GM19240 (cell line): ENCODE data around the gene CSRNP3.

Experiments
- DNase-seq: peaks from one replicate; pipeline ENCODE4 v3.0.0; 2011; ENCODE audit warnings: low spot score; ENCODE audit not compliant: insufficient read length

Gene CSRNP3

DNA sequence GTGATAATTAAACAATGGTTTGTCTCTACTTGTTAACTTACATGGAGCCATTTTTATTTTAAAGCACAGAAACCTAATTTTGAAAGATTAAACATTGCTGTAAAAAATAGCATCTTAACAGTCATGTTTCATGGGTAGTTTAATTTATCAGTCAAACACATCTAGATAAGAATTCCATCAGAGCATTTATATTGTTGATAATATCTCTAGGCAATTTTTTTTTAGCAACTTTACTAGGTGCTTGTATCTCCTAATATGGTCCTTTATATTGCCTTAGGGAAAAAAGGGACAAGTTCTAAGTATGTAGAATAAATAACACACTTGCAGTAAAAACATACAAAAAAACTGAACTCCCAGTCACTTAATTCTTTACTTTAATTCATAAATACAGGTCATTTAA lies 863 bp downstream of the CSRNP3 start:
- DNase-seq, result no peak

DNA sequence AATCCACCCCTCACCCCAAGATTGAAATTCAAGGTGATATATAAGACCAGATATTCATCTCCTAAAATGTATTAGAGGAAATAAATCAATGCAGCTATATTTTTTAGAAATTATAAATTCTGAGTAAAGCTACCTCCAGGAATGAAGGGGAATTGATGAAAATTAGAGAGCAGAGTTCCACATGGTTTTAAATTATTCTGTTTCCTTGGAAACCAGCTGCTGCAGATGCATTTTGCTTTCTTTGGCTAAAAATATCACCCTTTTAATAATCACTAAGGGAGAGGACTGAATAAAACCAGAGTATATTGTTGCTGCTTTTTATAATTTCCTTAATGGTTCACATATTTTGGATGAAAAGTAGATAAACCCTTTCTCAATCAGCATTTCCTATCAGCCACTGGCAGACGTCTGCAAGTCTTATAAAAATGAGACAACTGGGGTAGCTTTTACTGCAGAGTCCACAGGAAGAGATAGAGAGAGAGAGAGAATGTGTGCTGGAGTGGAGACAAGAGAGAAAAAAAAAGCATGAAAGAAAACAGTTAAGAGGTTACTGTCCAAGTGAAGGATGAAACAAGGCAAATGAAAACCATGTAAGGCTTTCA lies 2.0 kb downstream of the CSRNP3 start:
- DNase-seq, result no peak

DNA sequence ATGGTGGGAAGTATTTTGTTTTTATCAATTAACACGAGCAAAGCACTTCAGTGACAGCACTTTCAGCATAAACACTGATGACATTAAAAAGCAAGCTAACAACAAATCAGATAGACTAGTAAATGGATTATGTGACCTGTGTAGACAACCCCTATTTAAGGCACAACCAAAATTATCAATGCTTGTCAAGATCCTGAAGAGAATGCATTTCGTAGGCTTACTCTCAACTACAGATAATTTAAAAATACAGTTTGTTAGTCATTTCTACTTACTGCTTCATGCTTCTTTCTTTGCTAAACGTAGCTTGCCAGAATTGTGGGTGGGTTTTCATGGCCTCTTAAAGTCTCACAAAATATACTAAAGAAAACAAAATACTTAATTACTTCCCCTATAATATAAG lies 3.4 kb downstream of the CSRNP3 start:
- DNase-seq, result no peak

DNA sequence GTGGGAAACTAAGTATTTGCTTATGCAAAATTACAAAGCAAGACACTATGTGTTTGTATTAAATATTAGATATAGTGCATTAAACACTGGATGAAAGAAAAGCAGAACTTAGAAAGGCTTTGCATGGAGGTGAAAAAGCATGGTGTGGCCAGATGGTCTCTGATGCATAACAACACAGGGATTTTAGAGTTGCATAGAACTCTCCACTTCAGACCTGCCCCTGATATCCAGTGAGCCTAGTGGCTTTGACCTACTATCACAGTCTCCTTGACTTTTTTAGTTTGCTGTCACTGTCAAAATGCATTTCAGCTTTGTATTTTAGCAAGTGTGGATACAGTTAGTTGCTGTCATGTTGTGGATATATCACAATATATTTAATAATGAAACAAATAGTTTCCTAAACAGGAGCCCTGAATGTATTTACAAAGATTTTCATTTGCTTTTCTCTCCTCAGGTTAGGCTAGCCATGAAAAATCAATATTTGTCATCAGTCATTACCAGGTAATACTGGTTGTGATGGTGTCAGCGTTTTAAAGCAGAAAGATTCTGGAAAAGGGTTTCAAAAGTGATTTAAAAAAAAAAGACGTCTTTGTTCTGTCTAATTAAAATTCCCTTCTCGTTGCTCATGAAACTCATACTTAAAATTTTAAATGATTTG lies 5.2 kb downstream of the CSRNP3 start:
- DNase-seq, result no peak

DNA sequence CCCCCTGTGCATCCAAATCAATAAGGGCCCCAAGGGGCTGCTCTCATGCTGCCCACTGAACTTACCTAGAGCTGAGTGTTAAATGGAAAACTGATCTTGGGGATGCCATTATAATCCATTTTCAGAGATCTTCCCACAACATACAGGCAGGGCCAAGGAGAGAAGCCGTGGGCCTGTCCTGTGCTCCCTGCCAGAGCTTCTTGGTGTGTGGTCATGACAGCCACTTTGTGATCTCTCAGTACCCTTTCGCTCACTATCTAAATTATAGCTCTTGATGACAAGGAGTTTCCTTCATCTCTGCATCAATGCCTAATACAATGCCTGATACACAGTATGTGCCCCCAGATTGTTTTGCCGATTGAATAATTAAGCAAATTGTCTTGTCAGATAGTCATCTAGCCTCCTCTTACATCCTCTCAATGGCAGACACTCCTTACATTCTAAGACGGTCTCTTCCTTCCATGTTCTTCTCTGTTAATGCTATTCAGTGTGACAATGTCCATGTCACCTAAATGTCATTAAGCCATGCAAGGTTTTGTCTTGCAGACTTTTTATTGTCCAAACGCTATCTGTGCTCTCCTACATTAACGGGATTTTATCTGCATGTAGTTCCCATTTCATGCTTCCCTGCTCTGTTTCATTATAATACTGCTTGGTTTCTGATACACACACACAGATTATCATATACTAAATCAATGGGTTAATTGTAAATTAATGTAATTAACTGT lies 5.9 kb downstream of the CSRNP3 start:
- no peak for DNase-seq

DNA sequence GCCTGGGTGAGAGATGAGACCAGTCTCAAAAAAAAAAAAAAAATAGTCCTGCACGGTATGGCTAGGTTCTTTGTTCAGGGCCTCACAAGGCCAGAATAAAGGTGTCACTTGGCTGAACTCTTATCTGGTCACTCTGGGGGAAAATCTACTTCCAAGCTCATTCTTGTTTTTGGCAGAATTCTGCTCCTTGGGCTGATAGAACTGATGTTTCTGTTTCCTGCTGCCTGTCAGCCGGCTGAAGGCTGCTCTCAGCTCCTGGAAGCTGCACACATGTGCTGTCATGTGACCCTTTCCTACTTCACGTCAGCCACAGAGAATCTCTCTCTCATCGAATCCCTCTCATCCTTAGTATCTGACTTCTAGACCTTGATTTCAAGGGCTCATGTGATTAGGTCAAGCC lies 10.4 kb downstream of the CSRNP3 start:
- DNase-seq, result no peak

DNA sequence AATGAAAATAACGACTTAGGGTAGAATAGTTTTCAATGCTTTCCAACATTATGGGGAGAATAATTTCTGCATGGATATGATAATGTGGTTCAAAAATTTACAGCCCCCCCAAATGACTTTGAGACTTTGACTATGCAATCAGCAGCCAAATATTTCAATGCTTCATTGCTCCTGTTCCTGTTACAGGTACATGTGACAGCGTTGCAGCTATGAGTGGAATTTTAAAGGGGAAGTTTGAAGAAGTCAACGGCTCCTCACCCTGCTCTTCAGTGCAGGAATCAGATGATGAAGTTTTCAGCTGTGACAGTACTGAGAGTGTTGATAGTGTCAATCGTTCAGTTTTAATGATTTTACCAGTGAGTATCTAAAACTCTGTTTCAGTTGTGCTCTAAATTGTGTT lies 25.1 kb downstream of the CSRNP3 start:
- DNase-seq, result no peak

DNA sequence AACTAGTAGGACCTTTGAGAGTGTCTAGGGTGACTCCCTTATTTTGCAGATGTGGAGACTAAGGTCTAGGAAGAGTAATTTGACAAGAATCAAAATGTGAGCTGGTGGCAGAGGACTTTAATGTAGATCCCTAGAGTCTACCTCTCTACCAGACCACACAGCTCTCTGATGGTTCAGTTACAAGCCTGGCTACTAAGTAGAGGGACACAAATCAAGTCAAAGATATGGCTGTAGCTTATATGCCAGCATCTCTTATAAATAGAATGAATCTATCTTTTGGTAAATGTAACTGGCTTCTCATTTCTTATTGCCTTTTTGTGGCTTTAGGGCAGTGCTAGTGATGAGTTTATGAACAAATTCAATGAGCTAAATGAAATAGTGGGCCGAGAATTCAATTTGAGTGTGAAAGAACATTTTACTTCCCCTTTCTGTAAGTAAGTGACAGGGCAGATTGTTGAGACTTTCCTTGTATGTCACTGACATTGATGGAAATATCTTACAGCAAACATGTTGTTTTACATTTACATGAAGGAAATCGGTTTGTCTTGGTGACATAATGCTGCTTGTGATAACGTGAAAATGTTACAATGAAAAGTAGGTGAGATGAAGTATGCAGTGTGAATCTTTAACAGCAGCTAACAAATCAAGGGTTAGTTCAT lies 28.3 kb downstream of the CSRNP3 start:
- DNase-seq, result no peak

DNA sequence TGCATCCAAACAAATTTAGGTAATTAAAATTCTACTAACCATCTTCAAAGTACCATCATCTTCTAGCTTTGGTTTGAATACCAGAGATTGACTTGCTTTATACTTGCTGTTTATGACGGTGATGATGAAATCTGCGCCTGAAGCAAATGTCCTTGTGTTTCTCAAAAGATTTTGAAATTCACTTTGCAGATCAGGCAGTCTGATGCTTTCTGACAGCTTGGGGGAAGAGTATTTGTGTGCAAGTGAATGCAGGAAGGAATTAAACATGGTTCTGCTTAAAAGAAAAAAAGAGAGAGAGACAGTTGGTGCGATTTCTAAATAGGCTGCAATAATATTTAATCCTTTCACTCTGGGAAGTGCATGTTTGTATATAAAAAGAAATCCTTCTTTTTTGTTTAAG lies 29.6 kb downstream of the CSRNP3 start:
- no peak for DNase-seq

DNA sequence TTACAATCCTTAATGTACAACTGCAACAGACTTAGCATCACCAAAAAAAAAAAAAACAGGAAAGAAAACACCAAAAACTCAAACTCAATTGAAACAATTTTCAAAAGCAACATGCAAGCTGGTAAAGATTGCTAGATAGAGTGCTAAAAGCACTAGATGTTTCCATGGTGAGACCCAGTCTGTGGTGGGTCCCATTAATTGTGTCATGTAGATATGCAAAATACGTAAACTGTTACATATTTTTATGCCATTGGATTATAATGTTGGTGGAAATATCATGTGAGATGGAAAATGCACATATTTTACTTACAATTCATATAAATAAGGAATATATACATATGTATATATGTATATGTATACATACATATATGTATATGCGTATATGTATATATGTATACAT lies 30.5 kb downstream of the CSRNP3 start:
- DNase-seq, result no peak

DNA sequence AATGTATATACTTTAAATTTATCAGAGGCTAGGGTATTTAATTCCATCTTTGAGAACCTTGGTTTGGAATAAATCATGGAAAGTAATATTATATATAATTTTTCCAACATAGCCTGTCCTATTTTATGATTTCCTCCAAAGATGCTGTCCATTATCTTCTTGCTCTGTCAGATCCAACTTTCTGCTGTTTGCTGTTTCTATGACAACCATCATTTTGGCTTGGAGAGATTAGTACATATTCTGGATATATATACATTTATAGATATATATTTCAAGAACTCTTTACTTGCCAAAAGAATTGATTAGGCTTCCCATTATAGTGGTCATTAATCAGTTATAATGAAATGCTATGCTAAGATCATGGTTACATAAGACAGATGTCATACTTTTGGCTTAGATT lies 31.3 kb downstream of the CSRNP3 start:
- DNase-seq, result no peak

DNA sequence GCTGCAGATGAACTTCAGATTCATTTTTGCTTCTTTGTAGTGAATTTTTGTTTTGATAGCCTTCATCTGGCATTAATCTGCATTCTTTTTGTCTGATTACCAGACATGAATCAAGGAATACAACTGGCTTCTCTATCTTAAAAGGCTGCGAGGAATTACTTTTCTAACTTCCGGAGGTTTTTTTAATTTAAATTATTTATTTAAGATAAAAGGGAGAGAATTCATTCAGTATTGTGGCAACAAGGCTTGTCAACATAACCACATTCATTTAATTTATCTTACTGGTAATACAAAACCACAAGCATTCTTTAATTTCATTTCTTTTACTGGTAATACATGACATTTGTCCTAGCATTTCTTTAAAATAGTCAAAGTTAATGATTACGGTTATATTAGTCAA lies 36.0 kb downstream of the CSRNP3 start:
- DNase-seq, result no peak

DNA sequence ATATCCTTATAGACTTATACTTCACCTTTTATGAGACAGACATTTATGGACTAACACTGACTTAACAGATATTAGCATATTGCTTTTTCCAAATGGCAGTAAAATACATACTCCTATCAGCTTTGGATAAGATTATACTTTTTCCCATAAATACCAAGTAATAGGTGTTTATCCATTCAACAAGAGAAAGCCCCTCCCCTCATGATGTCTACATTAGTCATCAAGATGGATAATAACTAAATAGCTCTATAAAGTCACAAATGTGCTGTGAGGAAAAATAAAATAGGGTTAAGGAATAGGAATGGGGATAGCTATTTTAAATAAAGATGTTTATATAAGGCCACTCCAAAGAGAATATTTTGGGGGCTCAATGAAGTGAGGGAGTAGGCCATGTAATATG lies 39.4 kb downstream of the CSRNP3 start:
- DNase-seq, result no peak

DNA sequence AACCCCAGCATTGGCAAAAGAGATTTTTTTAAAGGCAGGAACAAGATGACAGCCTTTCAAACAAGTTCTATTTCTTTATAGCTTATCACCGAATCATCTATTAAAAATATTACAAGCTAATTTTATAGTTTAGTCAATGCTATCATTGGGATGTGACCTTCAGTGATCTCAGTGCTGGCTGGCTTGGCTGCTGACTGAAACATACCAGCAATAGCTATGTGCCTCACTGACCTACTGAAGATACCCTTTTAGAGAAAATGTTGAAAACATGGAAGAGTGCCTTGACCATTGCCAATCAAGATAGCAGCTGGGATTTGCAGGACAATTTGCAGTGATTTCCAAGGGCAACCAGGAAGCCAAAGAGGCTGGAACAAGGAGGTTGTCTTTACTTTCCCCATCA lies 44.0 kb downstream of the CSRNP3 start:
- no peak for DNase-seq

DNA sequence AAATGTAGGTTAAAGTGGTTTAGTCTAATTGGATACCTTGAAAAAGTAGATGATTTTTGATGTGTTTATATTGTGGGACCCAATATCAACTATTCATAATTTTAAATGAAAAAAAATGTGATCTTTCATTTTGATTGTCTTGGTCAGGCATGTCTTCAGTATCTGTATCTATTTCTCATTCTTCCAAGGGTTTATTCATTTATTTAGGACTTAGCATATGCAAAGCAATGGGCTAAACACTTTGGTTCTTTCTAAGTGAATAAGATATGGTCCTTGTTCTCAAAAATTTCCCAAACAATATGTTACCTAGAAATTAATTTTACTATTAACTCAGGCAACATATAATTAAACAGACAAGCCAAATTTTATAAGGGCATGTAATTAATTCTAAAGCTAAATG lies 49.1 kb downstream of the CSRNP3 start:
- no peak for DNase-seq

DNA sequence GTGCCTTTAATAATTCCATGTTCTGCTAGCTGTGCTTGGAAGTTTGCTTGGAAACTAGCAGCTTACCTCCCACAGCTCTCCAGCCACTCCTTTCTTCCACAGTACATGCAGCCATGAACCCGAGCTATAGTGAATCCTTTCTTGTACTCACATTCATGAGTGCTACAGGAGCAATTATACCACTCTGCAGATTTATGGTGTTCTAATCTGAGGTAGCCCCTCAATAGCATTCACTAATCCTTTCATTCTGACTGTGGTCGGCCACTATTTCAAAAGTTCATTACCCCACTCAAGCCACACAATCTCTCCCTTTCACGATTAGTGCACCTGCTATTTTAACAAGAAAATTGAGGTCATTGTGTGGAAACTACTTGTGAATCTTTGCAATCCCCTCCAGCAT lies 53.2 kb downstream of the CSRNP3 start:
- DNase-seq, result no peak

DNA sequence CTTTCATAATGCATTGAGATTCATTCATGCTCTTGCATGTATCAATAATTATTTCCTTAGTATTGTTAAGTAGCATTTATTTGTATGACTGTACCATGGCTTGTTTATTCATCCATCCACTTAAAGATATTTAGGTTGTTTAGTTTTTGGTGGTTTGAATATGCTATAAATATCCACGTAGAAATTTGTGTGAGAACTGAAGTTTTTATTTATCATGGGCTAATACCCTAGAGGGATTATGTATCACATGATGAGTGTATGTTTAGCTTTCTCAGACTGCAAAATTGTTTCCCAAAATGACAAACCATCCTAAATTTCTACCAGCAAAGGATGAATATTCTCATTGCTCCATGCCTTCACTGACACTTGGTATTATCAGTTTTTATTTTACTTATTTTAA lies 55.2 kb downstream of the CSRNP3 start:
- no peak for DNase-seq

DNA sequence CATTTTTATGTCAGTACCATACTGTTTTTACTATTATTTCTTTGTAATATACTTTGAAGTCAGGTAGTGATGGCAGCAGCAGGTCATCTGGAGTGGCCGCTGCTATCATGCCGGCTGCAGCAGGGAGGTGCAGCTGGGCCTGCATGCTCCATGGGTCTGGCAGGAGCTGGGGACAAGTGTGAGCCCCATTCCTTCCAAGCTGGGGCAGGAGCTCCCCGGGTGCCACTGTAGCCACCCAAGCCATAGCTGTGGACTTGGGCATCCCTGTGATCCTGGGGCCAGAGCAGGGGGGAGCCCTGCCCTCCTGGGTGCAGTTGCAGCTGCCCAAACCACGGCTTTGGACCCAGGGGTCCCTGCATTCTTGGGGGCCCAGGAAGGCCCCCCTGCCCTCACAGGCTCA lies 59.2 kb downstream of the CSRNP3 start:
- DNase-seq, result no peak

DNA sequence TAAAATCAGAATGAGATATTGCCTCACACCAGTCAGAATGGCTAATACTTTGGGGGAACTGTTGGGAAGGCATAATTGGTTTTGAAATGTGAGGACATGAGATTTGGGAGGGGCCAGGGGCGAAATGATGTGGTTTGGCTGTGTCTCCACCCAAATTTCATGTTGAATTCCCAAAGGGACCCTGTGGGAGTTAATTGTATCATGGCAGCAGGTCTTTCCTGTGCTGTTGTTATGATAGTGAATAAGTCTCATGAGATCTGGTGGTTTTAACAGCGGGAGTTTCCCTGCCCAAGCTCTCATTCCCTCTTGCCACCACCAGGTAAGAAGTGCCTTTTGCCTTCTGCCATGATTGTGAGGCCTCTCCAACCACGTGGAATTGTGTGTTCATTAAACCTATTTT lies 59.6 kb downstream of the CSRNP3 start:
- DNase-seq, result no peak

DNA sequence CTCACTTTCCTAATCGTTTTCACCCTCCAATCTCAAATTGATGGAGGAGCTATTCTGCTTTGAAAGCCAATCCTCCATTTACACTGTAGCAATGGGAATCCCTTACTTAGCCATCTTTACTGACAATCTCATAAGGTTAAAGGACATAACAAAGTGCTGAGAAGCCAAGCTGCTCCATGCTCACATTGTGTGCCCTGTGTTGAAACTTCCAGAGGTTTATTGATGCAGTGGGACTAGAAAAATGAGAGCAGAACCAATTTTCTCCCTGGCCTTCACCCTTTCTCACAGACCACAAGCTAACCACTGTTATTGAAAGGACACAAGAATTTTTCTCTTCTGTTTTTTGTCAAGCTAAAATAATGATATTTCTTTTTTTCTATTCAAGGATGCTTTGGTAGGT lies 63.8 kb downstream of the CSRNP3 start:
- DNase-seq, result no peak

DNA sequence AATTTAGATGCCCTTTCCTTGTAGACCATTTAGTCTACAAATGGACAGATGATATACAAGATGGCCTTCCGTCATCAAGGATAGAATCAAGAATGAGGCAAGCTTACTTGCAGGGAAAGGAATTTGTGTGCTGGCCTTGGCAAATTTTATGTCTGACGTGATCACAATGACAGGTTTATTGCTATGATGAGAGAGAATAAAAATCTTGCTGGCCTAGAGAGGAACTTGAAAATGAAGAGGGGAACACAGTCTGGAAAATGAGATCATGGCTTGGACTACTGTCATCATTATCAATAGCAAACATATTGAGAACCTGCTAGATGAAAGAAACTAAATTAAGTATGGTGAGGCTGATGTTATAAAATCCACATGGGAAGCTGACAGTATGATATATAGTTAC lies 66.0 kb downstream of the CSRNP3 start:
- DNase-seq, result no peak

DNA sequence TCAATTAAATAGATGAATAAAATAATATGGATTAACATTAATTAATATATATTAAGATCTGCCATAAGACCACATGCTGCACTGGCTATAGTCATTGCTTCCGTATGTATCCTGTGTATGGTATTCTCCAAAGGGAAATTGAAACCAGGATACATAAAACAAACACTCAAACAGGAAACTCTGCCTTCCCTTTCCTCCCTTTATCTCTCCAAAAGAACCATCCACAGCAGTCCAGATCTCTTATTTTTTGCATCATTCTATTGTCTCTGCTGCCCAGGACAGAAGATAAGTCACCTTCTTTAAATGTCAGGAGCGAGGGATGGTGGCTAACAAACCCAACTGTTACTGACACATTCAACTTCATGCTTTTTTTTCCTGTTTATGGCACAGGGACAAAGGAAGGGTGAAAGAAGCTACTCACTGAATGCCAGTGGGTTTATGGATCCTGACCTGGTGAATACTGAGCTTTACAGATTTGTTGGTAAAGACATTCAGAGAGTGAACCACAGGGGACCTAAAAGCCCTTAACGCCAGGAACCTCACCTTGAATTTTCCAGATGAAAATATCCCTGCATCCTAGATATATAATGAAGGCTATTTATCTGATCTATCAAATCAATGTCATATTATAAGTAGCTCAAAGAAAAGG lies 67.5 kb downstream of the CSRNP3 start:
- no peak for DNase-seq
